ENCODE data around the gene HIRA. TPM values are rescaled to one million over a fixed set of nuclear protein-coding genes. Genes with fewer than 3 reads are reported as not detected.
"Not testable (repeated sequence)": the region's sequence is repeated elsewhere in the genome, so short reads cannot be mapped to it uniquely, and the experiment has no call there.

HIRA gene
- total RNA-seq, 1 donor from 2014 or later: 29.2 TPM

- no peak for DNase-seq (ENCODE audit: low spot score)
Measured at GRCh38 chr22:19386248-19386647, 45.3 kb downstream of the HIRA start.

GRCh38 chr22:19385221-19385906 lies 46.2 kb downstream of the HIRA start:
- no peak for DNase-seq (ENCODE audit: low spot score)

- no peak for DNase-seq (ENCODE audit: low spot score)
Measured at GRCh38 chr22:19383292-19383691, 48.2 kb downstream of the HIRA start.

GRCh38 chr22:19382240-19382639 lies 49.3 kb downstream of the HIRA start:
- DNase-seq (ENCODE audit: low spot score): no peak

- no peak for DNase-seq (ENCODE audit: low spot score)
Measured at GRCh38 chr22:19378344-19378674, 53.2 kb downstream of the HIRA start.

- DNase-seq (ENCODE audit: low spot score): no peak
Measured at GRCh38 chr22:19377565-19378343, 53.8 kb downstream of the HIRA start.

GRCh38 chr22:19376971-19377370 lies 54.6 kb downstream of the HIRA start:
- DNase-seq (ENCODE audit: low spot score): no peak

- no peak for DNase-seq (ENCODE audit: low spot score)
Measured at GRCh38 chr22:19376247-19376646, 55.3 kb downstream of the HIRA start.

GRCh38 chr22:19375435-19375834 lies 56.1 kb downstream of the HIRA start:
- peak; percentile 64 for DNase-seq (ENCODE audit: low spot score)

GRCh38 chr22:19374410-19374809 lies 57.1 kb downstream of the HIRA start:
- peak; percentile 43 for DNase-seq (ENCODE audit: low spot score)

GRCh38 chr22:19373450-19373849 lies 58.1 kb downstream of the HIRA start:
- no peak for DNase-seq (ENCODE audit: low spot score)

GRCh38 chr22:19371893-19372292 lies 59.6 kb downstream of the HIRA start:
- DNase-seq (ENCODE audit: low spot score): no peak

GRCh38 chr22:19368876-19369275 lies 62.7 kb downstream of the HIRA start:
- DNase-seq (ENCODE audit: low spot score): no peak

- DNase-seq (ENCODE audit: low spot score): no peak
Measured at GRCh38 chr22:19367763-19368367, 63.7 kb downstream of the HIRA start.

GRCh38 chr22:19363541-19363940 lies 68.0 kb downstream of the HIRA start:
- DNase-seq (ENCODE audit: low spot score): not testable (repeated sequence)

GRCh38 chr22:19361501-19362103 lies 69.9 kb downstream of the HIRA start:
- no peak for DNase-seq (ENCODE audit: low spot score)

GRCh38 chr22:19360862-19361261 lies 70.7 kb downstream of the HIRA start:
- no peak for DNase-seq (ENCODE audit: low spot score)

- DNase-seq (ENCODE audit: low spot score): no peak
Measured at GRCh38 chr22:19360300-19360792, 71.2 kb downstream of the HIRA start.

- DNase-seq (ENCODE audit: low spot score): no peak
Measured at GRCh38 chr22:19359554-19360299, 71.8 kb downstream of the HIRA start.

- DNase-seq (ENCODE audit: low spot score): no peak
Measured at GRCh38 chr22:19358703-19359553, 72.6 kb downstream of the HIRA start.
